Stimulated activated CD8-positive, alpha-beta memory T cell treated with anti-CD3 and anti-CD28 coated beads, Interleukin-2, amount 100 ng/mL, for 1 hour (primary cell): ENCODE measurements around the gene CHEK1.
A peak's percentile ranks its signal among the peaks of the same experiment; 100 is the strongest.
"Not testable (repeated sequence)": the region's sequence is repeated elsewhere in the genome, so short reads cannot be mapped to it uniquely, and the experiment has no call there.

Experiments
- DNase-seq, 2 donors: peaks; one replicate each; pipeline ENCODE4 v3.0.0-alpha.2; 2020; ENCODE audit warnings: low read depth in 2 of 2

CHEK1 gene

DNA sequence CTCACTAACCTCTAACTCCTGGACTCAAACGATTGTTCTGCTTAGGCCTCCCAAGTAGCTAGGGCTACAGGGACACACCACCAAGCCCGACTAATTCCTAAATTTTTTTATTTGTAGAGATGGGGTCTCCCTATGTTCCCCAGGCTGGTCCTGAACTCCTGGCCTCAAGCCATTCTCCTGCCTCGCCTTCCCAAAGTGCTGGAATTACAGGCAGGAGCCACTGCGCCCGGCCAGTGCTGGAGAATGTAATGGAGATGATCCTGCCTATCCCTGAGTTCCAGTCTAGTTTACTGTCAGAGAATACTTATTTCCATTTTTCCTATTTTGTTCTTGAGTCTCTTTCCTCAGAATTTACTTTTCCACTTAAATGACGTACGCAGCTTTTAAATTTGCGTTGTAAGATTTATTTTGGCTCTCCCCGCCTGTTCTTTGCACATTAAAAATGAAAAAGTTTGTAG is at the start of gene CHEK1:
TSS of gene CHEK1 (plus strand) at position 408 of the 458 bp plus-strand sequence. CDS start 1,606 bp downstream, outside the sequence.
- DNase-seq: no peak

- not testable (repeated sequence) for DNase-seq
These were observed 47.8 kb upstream of the CHEK1 start for GRCh38 chr11:125577181-125577580.

DNA sequence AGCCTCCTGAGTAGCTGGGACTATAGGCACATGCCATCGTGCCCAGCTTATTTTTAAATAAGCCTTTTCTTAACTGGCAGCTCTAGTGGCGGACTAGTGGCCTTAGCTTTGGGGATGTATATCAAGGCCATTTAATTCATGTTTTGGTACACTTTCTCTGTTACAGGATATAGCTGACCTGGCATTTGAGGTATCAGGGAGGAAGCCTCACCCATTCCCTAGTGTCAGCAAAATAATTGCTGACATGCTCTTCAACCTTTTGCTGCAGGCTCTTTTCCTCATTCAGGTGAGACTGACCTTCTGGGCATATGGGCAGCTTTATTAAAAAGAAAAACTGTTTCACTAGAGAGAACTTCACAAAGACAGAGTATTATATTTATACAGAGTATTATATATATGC is 46.2 kb upstream of the CHEK1 start:
- DNase-seq: no peak

GRCh38 chr11:125579811-125580210 is 45.2 kb upstream of the CHEK1 start:
- DNase-seq: no peak

GRCh38 chr11:125583496-125583895 is 41.5 kb upstream of the CHEK1 start:
- no peak for DNase-seq

- no peak for DNase-seq
These were observed 39.5 kb upstream of the CHEK1 start for GRCh38 chr11:125585487-125585886.

GRCh38 chr11:125586623-125587022 is 38.3 kb upstream of the CHEK1 start:
- DNase-seq: no peak

- DNase-seq: no peak
These were observed 37.5 kb upstream of the CHEK1 start for GRCh38 chr11:125587480-125587879.

GRCh38 chr11:125588505-125588904 is 36.5 kb upstream of the CHEK1 start:
- no peak for DNase-seq

DNA sequence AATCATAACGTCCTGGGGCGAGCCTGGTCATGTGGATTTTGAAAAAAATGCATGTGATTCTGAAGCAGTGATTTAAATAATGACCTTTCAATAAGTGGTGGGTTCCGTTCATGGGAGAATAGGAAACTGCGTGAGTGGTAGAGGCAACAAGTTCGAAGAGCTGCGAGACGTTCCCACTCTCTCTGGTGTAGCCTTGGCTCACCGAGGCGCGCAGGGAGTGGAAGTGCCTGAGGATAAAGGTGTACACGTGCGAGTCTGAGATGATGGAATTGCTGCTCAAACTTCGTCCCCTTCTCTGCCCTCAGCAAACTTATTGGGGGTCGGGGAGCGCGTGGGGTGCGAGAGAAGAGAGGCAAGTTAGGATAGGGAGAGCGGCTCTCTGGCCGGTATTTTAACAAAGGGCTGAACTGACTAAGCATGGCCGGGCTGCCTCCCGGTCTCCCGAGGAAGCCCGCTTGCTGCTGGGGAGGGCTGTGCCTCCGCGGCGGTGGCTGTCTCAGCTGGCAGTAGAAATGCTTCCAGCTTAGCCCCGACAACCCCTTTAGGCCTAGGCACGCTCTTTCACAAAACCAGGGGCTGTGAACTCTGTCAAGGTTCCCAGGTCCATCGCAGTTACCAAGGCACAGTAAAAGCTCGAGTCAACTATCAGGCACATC is 33.2 kb upstream of the CHEK1 start:
- DNase-seq: peak; percentile 5

DNA sequence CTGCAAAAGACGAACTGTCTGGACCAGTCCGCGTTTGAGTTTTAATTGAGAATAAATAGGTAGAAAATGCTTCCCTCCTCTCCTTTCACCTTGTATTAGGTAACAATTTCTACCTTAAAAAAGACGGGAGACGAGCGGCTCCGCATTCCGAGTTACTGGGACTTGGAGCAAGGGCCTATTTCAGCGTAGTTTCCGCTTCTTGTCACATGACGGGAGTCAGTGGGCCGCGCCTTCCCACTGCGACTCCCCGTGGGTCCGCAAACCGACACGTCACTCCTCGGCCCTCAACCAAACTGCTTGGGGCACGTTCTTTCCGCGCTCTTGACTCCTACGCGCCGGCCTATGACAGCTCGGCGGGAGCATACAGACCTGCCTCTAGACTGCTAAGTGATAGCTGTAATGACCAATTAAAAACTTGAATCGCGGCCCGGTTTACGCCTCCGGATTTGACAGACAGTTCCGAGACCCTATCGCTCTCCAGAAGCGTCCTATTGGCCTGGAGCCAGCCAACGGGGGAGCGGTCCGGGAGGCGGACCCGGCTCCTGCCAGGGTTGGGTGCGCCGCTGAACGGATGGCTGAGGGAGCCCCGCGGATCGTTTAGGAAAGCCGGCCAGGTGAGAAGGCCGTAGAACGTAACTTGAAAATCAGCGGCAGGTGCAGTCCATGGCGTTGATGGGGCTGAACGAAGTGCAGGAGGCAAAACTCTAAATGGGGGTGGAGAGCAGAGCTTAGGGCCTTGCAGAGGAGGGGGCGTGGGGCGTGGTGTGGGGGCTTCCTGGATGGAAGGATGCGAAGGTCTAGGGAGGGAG is 32.5 kb upstream of the CHEK1 start, which contains the start of gene STT3A:
TSS of gene STT3A (plus strand) at position 548 of the 809 bp plus-strand sequence. CDS start 3,064 bp downstream, outside the sequence.
- peak; percentile 95 for DNase-seq

- DNase-seq: no peak
These were observed 31.7 kb upstream of the CHEK1 start for GRCh38 chr11:125593114-125593820.

GRCh38 chr11:125594958-125595357 is 30.0 kb upstream of the CHEK1 start:
- no peak for DNase-seq

- DNase-seq: no peak
These were observed 24.3 kb upstream of the CHEK1 start for GRCh38 chr11:125600663-125601062.

- DNase-seq: no peak
These were observed 21.8 kb upstream of the CHEK1 start for GRCh38 chr11:125603207-125603606.

DNA sequence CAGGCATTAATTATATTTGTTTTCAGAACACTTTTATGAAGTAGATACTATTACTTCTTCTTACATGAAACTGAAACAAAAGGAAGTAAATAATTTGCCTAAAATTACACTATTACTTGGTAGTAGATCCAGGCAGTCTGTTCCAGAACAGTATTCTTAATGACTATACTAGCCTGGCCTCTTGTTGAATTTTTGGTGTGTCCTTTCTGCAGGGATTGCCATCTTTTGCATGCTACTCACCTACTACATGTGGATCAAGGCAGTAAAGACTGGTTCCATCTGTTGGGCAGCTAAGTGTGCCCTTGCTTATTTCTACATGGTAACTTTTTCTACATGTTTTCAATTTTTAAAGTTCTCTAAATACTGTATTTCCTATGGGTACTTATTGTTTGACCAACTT is 19.5 kb upstream of the CHEK1 start:
- DNase-seq: no peak

GRCh38 chr11:125609545-125609944 is 15.4 kb upstream of the CHEK1 start:
- no peak for DNase-seq

DNA sequence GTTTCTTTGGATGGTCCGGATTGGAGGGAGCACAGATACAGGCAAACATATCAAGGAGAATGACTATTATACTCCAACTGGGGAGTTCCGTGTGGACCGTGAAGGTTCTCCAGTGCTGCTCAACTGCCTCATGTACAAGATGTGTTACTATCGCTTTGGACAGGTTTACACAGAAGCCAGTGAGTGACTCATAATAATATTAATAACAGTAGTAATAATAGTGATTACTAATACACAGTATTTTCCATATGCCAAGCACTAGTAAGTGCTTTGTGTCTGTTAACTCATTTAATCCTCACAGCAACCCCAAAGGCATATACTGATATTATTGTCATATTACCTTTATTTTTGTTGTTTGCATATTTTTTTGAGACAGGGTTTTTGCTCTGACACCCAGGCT is 6.6 kb upstream of the CHEK1 start:
- DNase-seq: no peak

DNA sequence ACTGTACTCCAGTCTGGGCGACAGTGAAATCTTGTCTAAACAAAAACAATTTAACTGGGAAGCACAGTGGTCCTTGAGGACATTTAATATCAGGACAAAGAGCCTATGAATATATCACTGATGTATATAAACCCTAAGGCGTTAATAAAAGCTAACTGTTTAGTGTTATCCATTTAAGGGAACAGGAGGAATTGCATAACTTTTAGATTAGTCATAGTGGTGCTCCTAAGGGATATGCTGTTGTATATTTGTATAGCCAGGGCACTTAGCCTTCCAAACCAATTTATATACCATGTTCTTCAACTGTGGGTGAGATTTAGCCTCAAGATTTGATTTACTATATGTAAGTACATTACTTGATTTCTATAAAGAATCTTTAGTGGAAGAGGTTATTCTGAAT is 3.0 kb upstream of the CHEK1 start:
- DNase-seq: no peak

GRCh38 chr11:125623064-125623463 is 1.9 kb upstream of the CHEK1 start:
- no peak for DNase-seq

DNA sequence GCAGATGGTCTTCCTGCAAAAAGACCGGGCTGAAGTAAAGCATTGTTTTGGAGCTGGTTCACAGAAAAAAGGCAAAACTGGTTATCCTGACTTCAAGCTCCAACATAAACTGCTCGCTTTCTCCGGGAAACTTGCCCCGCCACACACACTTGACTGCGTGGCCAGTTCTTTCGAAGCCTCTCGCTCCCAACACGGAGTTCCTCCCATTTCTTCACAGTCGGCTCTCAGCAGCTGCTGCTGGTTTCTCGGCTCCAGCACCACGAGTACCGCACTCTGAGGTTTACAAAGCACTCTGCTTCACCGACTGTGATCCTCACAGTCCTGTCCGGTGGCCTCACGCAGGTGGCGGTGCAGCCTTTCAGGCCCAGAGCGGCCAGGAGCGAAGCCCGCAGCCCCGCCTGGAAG is 264 bp downstream of the CHEK1 start:
- no peak for DNase-seq

GRCh38 chr11:125625630-125626287 is 796 bp downstream of the CHEK1 start:
- peak; percentile 73 to 75 for DNase-seq
